Right lobe of liver (tissue), 6 donors: ENCODE measurements around the gene STX17. TPM values are rescaled to one million over a fixed set of nuclear protein-coding genes. Genes with fewer than 3 reads are reported as not detected.

ENCODE experiments used
- ATAC-seq, 4 donors: fragments of 200-7000 bp; cut with Tn5 transposase; one replicate each; pipeline ENCODE4 v1.9.1; 2020; ENCODE audit warnings: mild to moderate bottlenecking in 4 of 4, moderate library complexity in 4 of 4
- DNase-seq, 3 donors: peaks; one replicate each; pipeline ENCODE4 v3.0.0-alpha.2; 2020
- H3K27ac ChIP-seq, 3 donors: fragments of 200-600 bp; one replicate each; pipeline ENCODE4 v1.8.0; 2022
- H3K27me3 ChIP-seq, 2 donors: fragments of 200-600 bp; one replicate each; pipeline ENCODE4 v1.8.0; 2022
- H3K36me3 ChIP-seq, 4 donors: fragments of 200-600 bp; sonication (generic) in 1 of 4; one replicate each; pipeline versions ENCODE4 v1.5.1 to v1.8.0; 2017 to 2022; ENCODE audit warnings: control low read depth in 1 of 4
- H3K4me1 ChIP-seq, 4 donors: fragments of 200-600 bp; sonication (generic) in 1 of 4; one replicate each; pipeline versions ENCODE4 v1.5.1 to v1.8.0; 2017 to 2022; ENCODE audit warnings: control low read depth in 1 of 4
- H3K4me3 ChIP-seq, 3 donors: fragments of 200-600 bp; one replicate each; pipeline ENCODE4 v1.8.0; 2022
- H3K9me3 ChIP-seq, 4 donors: fragments of 200-600 bp; sonication (generic) in 1 of 4; one replicate each; pipeline versions ENCODE4 v1.5.1 to v1.8.0; 2017 to 2022; ENCODE audit warnings: control low read depth in 1 of 4
- CTCF ChIP-seq, 4 donors: fragments of 200-600 bp in 3 of 4; fragments of 450-650 bp in 1 of 4; IDR thresholded peaks; one replicate each; pipeline versions ENCODE4 v1.5.1 to v1.8.0; 2016 to 2022; ENCODE audit warnings: antibody characterized with exemption in 4 of 4, mild to moderate bottlenecking in 2 of 4
- POLR2A ChIP-seq: fragments of 450-650 bp; IDR thresholded peaks from one replicate; pipeline ENCODE4 v1.6.1; 2017; ENCODE audit warnings: antibody characterized with exemption, mild to moderate bottlenecking
- WGBS: methylation state at CpG from one replicate; pipeline ENCODE4 v1.1.6; 2018; ENCODE audit warnings: low coverage, low lambda C conversion rate; ENCODE audit not compliant: insufficient coverage; ENCODE audit errors: missing lambda C conversion rate; 5-methylcytosine and 5-hydroxymethylcytosine counted together
- intact Hi-C, 2 donors: fragments of 100-400 bp; cut with DNase I; formaldehyde crosslinking; loops; one replicate each; pipeline versions ENCODE4 v1.11.2 to v1.14.1; 2022
- total RNA-seq, 6 experiments: library from RNA; depleted of rRNA in 2 of 6; stranded (reverse); fragments of >200 nt in 2 of 6; fragmentation: NEBNext Ultra II Directional in 3 of 6; extraction: Animal tissue kit (Norgen Biotek cat#: 25700) in 3 of 6; gene quantifications; one replicate each; pipeline versions ENCODE4 v1.1.0 to v1.2.4, GENCODE V29; 2016 to 2023
- donor health status: DM: no; HTN: yes; CAD: no.
- donor health status: DM: no; HTN: no; CAD: no.
- donor health status: DM: no; HTN: no; CAD: no.
- donor health status: DM: no; HTN: yes; CAD: no.
- donor health status: DM: no; HTN: yes; CAD: no.

Gene STX17
- total RNA-seq, 6 experiments from 2014 or later, result 19.9 to 28.2 (median 23.2) TPM

- TF ChIP-seq POLR2A (no peak), CTCF (IDR thresholded peaks at IDR 0.05) (no peak)
- Histone ChIP-seq H3K27ac (no peak overlapping the region), H3K27me3 (no peaks in the 10 kb centered on the region), H3K4me1 (peaks cover 0 to 6% (median 2%) of the 10 kb centered on the region in 4 donors), H3K36me3 (peaks cover 0 to 10% (median 0%) of the 10 kb centered on the region in 4 donors), H3K9me3 (no peaks in the 10 kb centered on the region), H3K4me3 (no peak overlapping the region)
- ATAC-seq (no peak), DNase-seq (no peak)
- intact Hi-C loops, result no loop called here
- whole genome bisulfite sequencing, result 100% methylated on average over 2 of the region's 7 CpGs
Measured at GRCh38 chr9:99911600-99911999, 5.1 kb downstream of the STX17 start.

GRCh38 chr9:99916650-99917049 is 10.2 kb downstream of the STX17 start:
- peaks cover 0 to 21% (median 2%) of the 10 kb centered on the region in 4 donors for H3K36me3 ChIP-seq
- ATAC-seq, result no peak
- DNase-seq, result no peak
- H3K27ac ChIP-seq, result no peak overlapping the region
- no peaks in the 10 kb centered on the region for H3K4me1 ChIP-seq
- H3K9me3 ChIP-seq, result no peaks in the 10 kb centered on the region
- 100% methylated on average over 1 of the region's 1 CpG for WGBS
- TF ChIP-seq POLR2A (no peak), CTCF (IDR thresholded peaks at IDR 0.05) (no peak)
- intact Hi-C loops, result no loop called here
- H3K27me3 ChIP-seq, result no peaks in the 10 kb centered on the region
- no peak overlapping the region for H3K4me3 ChIP-seq

GRCh38 chr9:99918134-99918533 is 11.7 kb downstream of the STX17 start:
- ATAC-seq, result no peak
- TF ChIP-seq POLR2A, result no peak
- TF ChIP-seq CTCF (IDR thresholded peaks at IDR 0.05), result no peak
- DNase-seq, result no peak
- intact Hi-C loops, result no loop called here
- WGBS, result 77% methylated on average over 3 of the region's 3 CpGs
- Histone ChIP-seq H3K4me3 (no peak overlapping the region), H3K4me1 (no peaks in the 10 kb centered on the region), H3K27me3 (no peaks in the 10 kb centered on the region), H3K27ac (no peak overlapping the region), H3K9me3 (no peaks in the 10 kb centered on the region), H3K36me3 (peaks cover 0 to 36% (median 4%) of the 10 kb centered on the region in 4 donors)

- ATAC-seq (no peak), DNase-seq (no peak)
- Histone ChIP-seq H3K4me3 (no peak overlapping the region), H3K27ac (no peak overlapping the region), H3K27me3 (no peaks in the 10 kb centered on the region), H3K36me3 (peaks cover 0 to 40% (median 5%) of the 10 kb centered on the region in 4 donors), H3K9me3 (no peaks in the 10 kb centered on the region), H3K4me1 (no peaks in the 10 kb centered on the region)
- 74% methylated on average over 2 of the region's 2 CpGs for WGBS
- intact Hi-C loops, result no loop called here
- TF ChIP-seq POLR2A (no peak), CTCF (IDR thresholded peaks at IDR 0.05) (no peak)
Measured at GRCh38 chr9:99919930-99920329, 13.5 kb downstream of the STX17 start.
